OCI-M2 (cell line): ENCODE measurements around the gene PCDHGA6.
"Not testable (repeated sequence)": the region's sequence is repeated elsewhere in the genome, so short reads cannot be mapped to it uniquely, and the experiment has no call there.

ENCODE experiments used
- DNase-seq: peaks from one replicate; lab custom pipeline; 2025; ENCODE audit not compliant: unreplicated experiment; lab: John Stamatoyannopoulos, UW

Gene PCDHGA6

GRCh38 chr5:141359790-141360426, 13.8 kb upstream of the PCDHGA6 start, which contains the start of gene PCDHGB2:
Gene PCDHGB2 (plus strand): TSS chr5:141359994. CDS start chr5:141360136, 142 bp downstream.
- no peak for DNase-seq

- no peak for DNase-seq
Measured at GRCh38 chr5:141360685-141361084, 13.0 kb upstream of the PCDHGA6 start.

GRCh38 chr5:141362719-141363118, 11.0 kb upstream of the PCDHGA6 start:
- DNase-seq, result no peak

GRCh38 chr5:141363952-141364660, 9.6 kb upstream of the PCDHGA6 start, which contains the start of gene PCDHGA5:
Gene PCDHGA5 (plus strand): TSS chr5:141364162. CDS start chr5:141364331, 169 bp downstream.
- DNase-seq, result no peak

- DNase-seq, result no peak
Measured at GRCh38 chr5:141366016-141366896, 7.4 kb upstream of the PCDHGA6 start.

- DNase-seq, result no peak
Measured at GRCh38 chr5:141369994-141370848, 3.5 kb upstream of the PCDHGA6 start, which contains the start of gene PCDHGB3. Gene PCDHGB3 (plus strand): TSS chr5:141370242. CDS start chr5:141370395, 153 bp downstream.

- no peak for DNase-seq
Measured at GRCh38 chr5:141371572-141372475, 1.9 kb upstream of the PCDHGA6 start.

- no peak for DNase-seq
Measured at GRCh38 chr5:141374627-141375026, 936 bp downstream of the PCDHGA6 start.

- not testable (repeated sequence) for DNase-seq
Measured at GRCh38 chr5:141375444-141376155, 1.9 kb downstream of the PCDHGA6 start.

- no peak for DNase-seq
Measured at GRCh38 chr5:141382469-141383294, 9.0 kb downstream of the PCDHGA6 start, which contains the start of gene PCDHGA7. Gene PCDHGA7 (plus strand): TSS chr5:141382742. CDS start chr5:141382900, 158 bp downstream.

- no peak for DNase-seq
Measured at GRCh38 chr5:141383345-141383744, 9.7 kb downstream of the PCDHGA6 start.

GRCh38 chr5:141384471-141385267, 11.0 kb downstream of the PCDHGA6 start:
- DNase-seq, result no peak

- DNase-seq, result not testable (repeated sequence)
Measured at GRCh38 chr5:141387557-141388311, 14.0 kb downstream of the PCDHGA6 start, which contains the start of gene PCDHGB4. Gene PCDHGB4 (plus strand): TSS chr5:141387698. CDS start chr5:141387885, 187 bp downstream.

- DNase-seq, result no peak
Measured at GRCh38 chr5:141388661-141389060, 15.0 kb downstream of the PCDHGA6 start.

- no peak for DNase-seq
Measured at GRCh38 chr5:141389153-141390042, 15.7 kb downstream of the PCDHGA6 start.
